HepG2 (cell line): ENCODE data around the gene RPS25. TPM values are rescaled to one million over a fixed set of nuclear protein-coding genes. Genes with fewer than 3 reads are reported as not detected.
A peak's percentile ranks its signal among the peaks of the same experiment; 100 is the strongest.

Source experiments
- ARID2 ChIP-seq: sonication (generic); formaldehyde crosslinking; IDR thresholded peaks from 2 replicates; pipeline ENCODE4 v1.8.1; 2022; ENCODE audit warnings: mild to moderate bottlenecking, missing genetic modification reagents, borderline replicate concordance
- ELF3 ChIP-seq: IDR thresholded peaks from 2 replicates; pipeline ENCODE4 v1.6.1; 2016; ENCODE audit warnings: missing genetic modification reagents, missing compliant biosample characterization
- FOXM1 ChIP-seq: sonication (generic); formaldehyde crosslinking; IDR thresholded peaks from 2 replicates; pipeline ENCODE4 v1.5.0; 2020; ENCODE audit warnings: missing genetic modification reagents
- GATAD1 ChIP-seq: IDR thresholded peaks from 2 replicates; pipeline ENCODE4 v1.6.1; 2016; ENCODE audit warnings: missing genetic modification reagents, missing compliant biosample characterization
- HDAC2 ChIP-seq: sonication (generic); formaldehyde crosslinking; IDR thresholded peaks from 2 replicates; pipeline ENCODE4 v1.4.0; 2020; ENCODE audit warnings: missing genetic modification reagents
- HNF4G ChIP-seq, 2 experiments: sonication (generic) in 1 of 2; formaldehyde crosslinking in 1 of 2; IDR thresholded peaks; 2 replicates each; pipeline versions ENCODE4 v1.4.0 to v1.6.1; 2011 to 2020; ENCODE audit warnings: borderline replicate concordance in 2 of 2, low read depth in 2 of 2, mild to moderate bottlenecking in 2 of 2, low read length in 1 of 2, missing genetic modification reagents in 1 of 2, moderate library complexity in 1 of 2
- HNRNPH1 ChIP-seq: fragments of 200-400 bp; formaldehyde crosslinking; optimal IDR thresholded peaks from 2 replicates; pipeline ENCODE3; 2017; ENCODE audit warnings: mild to moderate bottlenecking, low read depth, low read length
- KLF12 ChIP-seq: sonication (generic); formaldehyde crosslinking; IDR thresholded peaks from 2 replicates; pipeline ENCODE4 v1.4.0; 2020; ENCODE audit warnings: missing genetic modification reagents, borderline replicate concordance
- KLF16 ChIP-seq, 2 experiments: sonication (generic) in 1 of 2; formaldehyde crosslinking in 1 of 2; IDR thresholded peaks; 2 replicates each; pipeline versions ENCODE4 v1.6.1 to v1.8.0; 2016 to 2023; ENCODE audit warnings: missing genetic modification reagents in 2 of 2, missing compliant biosample characterization in 1 of 2
- KMT2B ChIP-seq: IDR thresholded peaks from 2 replicates; pipeline ENCODE4 v1.6.1; 2016; ENCODE audit warnings: missing genetic modification reagents, missing compliant biosample characterization
- MXD3 ChIP-seq: IDR thresholded peaks from 2 replicates; pipeline ENCODE4 v1.6.1; 2016; ENCODE audit warnings: mild to moderate bottlenecking, missing biosample characterization, missing genetic modification reagents
- NFYB ChIP-seq: sonication (generic); formaldehyde crosslinking; IDR thresholded peaks from 2 replicates; pipeline ENCODE4 v1.4.0; 2020; ENCODE audit warnings: missing genetic modification reagents
- NONO ChIP-seq, 2 experiments: fragments of 450-650 bp in 1 of 2; sonication (generic) in 1 of 2; formaldehyde crosslinking in 1 of 2; IDR thresholded peaks in 1 of 2; conservative IDR thresholded peaks in 1 of 2; 2 replicates each; pipeline versions ENCODE4 v1.6.1 to v1.8.0; 2017 to 2022; ENCODE audit warnings: mild to moderate bottlenecking in 1 of 2, missing genetic modification reagents in 1 of 2, moderate library complexity in 1 of 2
- SIN3A ChIP-seq: IDR thresholded peaks from 2 replicates; pipeline ENCODE4 v1.6.1; 2011; ENCODE audit warnings: low read depth, mild to moderate bottlenecking, control low read depth, low read length, borderline replicate concordance
- SNAPC4 ChIP-seq: sonication (generic); formaldehyde crosslinking; IDR thresholded peaks from 2 replicates; pipeline ENCODE4 v1.4.0; 2020; ENCODE audit warnings: mild to moderate bottlenecking, missing genetic modification reagents
- SP4 ChIP-seq: sonication (generic); formaldehyde crosslinking; IDR thresholded peaks from 2 replicates; pipeline ENCODE4 v1.8.1; 2023; ENCODE audit warnings: mild to moderate bottlenecking, missing genetic modification reagents
- TEAD3 ChIP-seq: optimal IDR thresholded peaks from 2 replicates; pipeline ENCODE3; 2016; ENCODE audit warnings: borderline replicate concordance
- ZFY ChIP-seq: sonication (generic); formaldehyde crosslinking; IDR thresholded peaks from 2 replicates; pipeline ENCODE4 v1.4.0; 2020; ENCODE audit warnings: missing genetic modification reagents
- ZMYM4 ChIP-seq: sonication (generic); formaldehyde crosslinking; IDR thresholded peaks from 2 replicates; pipeline ENCODE4 v1.8.1; 2023; ENCODE audit warnings: mild to moderate bottlenecking, missing genetic modification reagents
- ZNF234 ChIP-seq: sonication (generic); formaldehyde crosslinking; conservative IDR thresholded peaks from 2 replicates; pipeline ENCODE4 v1.5.1; 2020; ENCODE audit warnings: mild to moderate bottlenecking, missing genetic modification reagents
- ZNF282 ChIP-seq: fragments of 450-650 bp; IDR thresholded peaks from 2 replicates; pipeline ENCODE4 v1.6.1; 2018; ENCODE audit not compliant: partially characterized antibody
- ZNF615 ChIP-seq: sonication (generic); formaldehyde crosslinking; IDR thresholded peaks from 2 replicates; pipeline ENCODE4 v1.5.0; 2020; ENCODE audit warnings: mild to moderate bottlenecking, missing genetic modification reagents, borderline replicate concordance
- ZNF782 ChIP-seq: sonication (generic); formaldehyde crosslinking; IDR thresholded peaks from 2 replicates; pipeline ENCODE4 v1.4.0; 2020; ENCODE audit warnings: missing genetic modification reagents, mild to moderate bottlenecking, borderline replicate concordance
- polyA plus RNA-seq, 8 experiments: library from polyadenylated mRNA; depleted of rRNA in 3 of 8; stranded (reverse) in 7 of 8; unstranded in 1 of 8; fragments of >200 nt; fragmentation: Illumina TruSeq in 4 of 8; extraction: Trizol in 4 of 8; gene quantifications; 2 replicates each; pipeline versions ENCODE4 v1.2.1 to v1.2.3, GENCODE V29; 2011 to 2016; ENCODE audit warnings: low read depth in 4 of 8, missing spikeins in 1 of 8, mixed read lengths in 1 of 8; ENCODE audit not compliant: insufficient read depth in 1 of 8
- total RNA-seq, 5 experiments: library from RNA; depleted of rRNA; stranded (reverse); fragments of >200 nt; fragmentation: Illumina TruSeq; extraction: Trizol; gene quantifications; 2 replicates each; pipeline ENCODE4 v1.2.3, GENCODE V29; 2016; ENCODE audit warnings: low read depth in 1 of 5
- TF ChIP-seq, protein P1 (sequence below): IDR thresholded peaks from 2 replicates; pipeline ENCODE4 v1.6.1; 2018; ENCODE audit warnings: missing genetic modification reagents, mild to moderate bottlenecking, missing compliant biosample characterization

The RPS25 gene
- total and polyA plus RNA-seq, 2 of the 13 experiments (the other 11 are each of a cell fraction or from before 2014, with no cell fraction given), result 839 to 1,415 TPM

DNA sequence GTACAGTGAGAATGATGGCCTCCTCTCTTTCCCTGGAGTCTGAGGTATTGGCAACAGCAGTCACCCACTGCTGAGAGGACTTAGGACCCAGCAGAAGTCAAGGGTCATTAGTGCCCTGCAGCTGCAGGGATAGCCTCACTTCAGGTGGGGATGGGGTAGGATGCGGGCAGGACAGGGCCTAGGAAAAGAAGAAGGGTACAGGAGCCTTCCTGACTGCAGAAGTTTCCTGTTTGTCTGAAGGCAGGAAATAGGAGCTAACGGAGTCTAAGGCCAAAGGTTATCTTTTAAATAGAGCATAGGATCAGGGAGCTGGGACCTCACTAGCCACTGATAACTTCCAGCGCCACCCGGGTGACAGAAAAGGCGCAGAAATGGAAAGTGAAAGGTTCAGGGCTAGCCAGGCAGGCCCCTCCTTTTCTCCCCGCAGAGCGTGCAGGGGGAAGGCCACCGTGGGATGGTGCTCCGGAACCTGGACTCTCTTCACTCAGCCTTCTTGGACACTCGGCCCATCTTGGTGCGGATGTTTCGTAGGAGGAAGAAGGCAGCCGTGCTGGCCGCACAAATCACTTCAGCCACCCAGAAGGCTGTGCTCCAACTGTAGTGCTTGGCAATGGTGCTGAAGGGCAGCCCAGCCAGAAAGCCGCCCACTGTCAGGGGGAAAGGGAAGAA, 6.4 kb upstream of the RPS25 start (continued):
- TF ChIP-seq SIN3A, result 0 out of 2 replicates have a peak, but pooled peaks have one; percentile 30
- peak; percentile 37; the same call in 1 of the 2 replicates for TF ChIP-seq ZMYM4 (CRISPR knock-in tag)
- TF ChIP-seq TEAD3, result no peak
- TF ChIP-seq ZNF782 (CRISPR knock-in tag), result no peak; the same call in 1 of the 2 replicates
- TF ChIP-seq ZNF234 (CRISPR knock-in tag), result no peak
- TF ChIP-seq ZFY (CRISPR knock-in tag), result peak; percentile 35; the same call in 1 of the 2 replicates
- TF ChIP-seq ARID2 (CRISPR knock-in tag), result no peak
- TF ChIP-seq KMT2B (CRISPR knock-in tag), result peak; percentile 33; the same call in 1 of the 2 replicates
- no peak for TF ChIP-seq ZNF282
- TF ChIP-seq SP4 (CRISPR knock-in tag), result no peak
- 0 out of 2 replicates have a peak, but pooled peaks have one; percentile 36 for TF ChIP-seq ZNF615 (CRISPR knock-in tag)
- TF ChIP-seq, protein P1, sequence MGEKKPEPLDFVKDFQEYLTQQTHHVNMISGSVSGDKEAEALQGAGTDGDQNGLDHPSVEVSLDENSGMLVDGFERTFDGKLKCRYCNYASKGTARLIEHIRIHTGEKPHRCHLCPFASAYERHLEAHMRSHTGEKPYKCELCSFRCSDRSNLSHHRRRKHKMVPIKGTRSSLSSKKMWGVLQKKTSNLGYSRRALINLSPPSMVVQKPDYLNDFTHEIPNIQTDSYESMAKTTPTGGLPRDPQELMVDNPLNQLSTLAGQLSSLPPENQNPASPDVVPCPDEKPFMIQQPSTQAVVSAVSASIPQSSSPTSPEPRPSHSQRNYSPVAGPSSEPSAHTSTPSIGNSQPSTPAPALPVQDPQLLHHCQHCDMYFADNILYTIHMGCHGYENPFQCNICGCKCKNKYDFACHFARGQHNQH, result 0 out of 2 replicates have a peak, but pooled peaks have one; percentile 36
- no peak for TF ChIP-seq HNRNPH1
- no peak for TF ChIP-seq FOXM1
- TF ChIP-seq KLF12 (CRISPR knock-in tag), result no peak
- TF ChIP-seq HDAC2 (CRISPR knock-in tag), result no peak
- TF ChIP-seq ELF3 (CRISPR knock-in tag), result peak; percentile 44; the same call in 1 of the 2 replicates
- 0 out of 2 replicates have a peak, but pooled peaks have one; percentile 28 for TF ChIP-seq GATAD1 (CRISPR knock-in tag)
- TF ChIP-seq MXD3 (CRISPR knock-in tag), result no peak
- TF ChIP-seq NFYB (CRISPR knock-in tag), result no peak
- no peak for TF ChIP-seq KLF16 (CRISPR knock-in tag; IDR thresholded peaks at IDR 0.05)
- TF ChIP-seq SNAPC4 (CRISPR knock-in tag), result no peak
- TF ChIP-seq NONO (IDR thresholded peaks at IDR 0.05), result no peak
- TF ChIP-seq NONO (CRISPR knock-in tag; conservative IDR thresholded peaks at IDR 0.05), result 0 out of 2 replicates have a peak, but pooled peaks have one; percentile 19
- TF ChIP-seq HNF4G (IDR thresholded peaks at IDR 0.05; ENCODE audit: borderline replicate concordance, low read depth, low read length), result peak; percentile 46
- 0 out of 2 replicates have a peak, but pooled peaks have one; percentile 17 for TF ChIP-seq HNF4G (CRISPR knock-in tag; IDR thresholded peaks at IDR 0.05; ENCODE audit: borderline replicate concordance, low read depth)
